HCT116 (cell line): Measurements from ENCODE around the gene TNRC18. TPM values are rescaled to one million over a fixed set of nuclear protein-coding genes. Genes with fewer than 3 reads are reported as not detected.
A peak's percentile ranks its signal among the peaks of the same experiment; 100 is the strongest.

ENCODE experiments used
- ATAC-seq: fragments of 200-7000 bp; cut with Tn5 transposase; 2 replicates; pipeline ENCODE4 v1.9.1; 2020; ENCODE audit warnings: mild to moderate bottlenecking, moderate library complexity
- BruUV-seq: library from RNA; stranded (reverse); fragments of 400-500 nt; replicated peaks from 2 replicates; lab custom pipeline; 2021; lab: Mats Ljungman, UMichigan
- CTCF ChIA-PET: fragments of 300-600 bp; sonication (Branson Sonifier 250); formaldehyde crosslinking; loops from one replicate; lab custom pipeline; 2021; ENCODE audit warnings: antibody characterized with exemption; lab: Charles Lee
- POLR2A ChIA-PET: fragments of 300-600, 350-600 bp; sonication (Branson Sonifier 250); formaldehyde crosslinking; loops from one replicate; lab custom pipeline; 2021; ENCODE audit warnings: antibody characterized with exemption; lab: Charles Lee
- RAD21 ChIA-PET, 2 experiments: fragments of 300-600 bp; sonication (Branson Sonifier 250); formaldehyde crosslinking; loops; one replicate each; lab custom pipeline; 2023; ENCODE audit warnings: low total read pairs in 2 of 2; ENCODE audit not compliant: uncharacterized antibody in 2 of 2, unreplicated experiment in 2 of 2, low non-redundant PET in 1 of 2; lab: Charles Lee
- DNase-seq: peaks from one replicate; pipeline ENCODE4 v3.0.0-alpha.2; 2010; ENCODE audit warnings: low read depth, low spot score
- H2AFZ ChIP-seq: fragments of 200-600 bp; shearing (Covaris generic), sonication (generic); 2 replicates; pipeline ENCODE4 v1.6.1; 2017; ENCODE audit warnings: low read depth, mixed run types, mixed read lengths, antibody characterized with exemption, low read length; ENCODE audit not compliant: poor library complexity, severe bottlenecking
- H3K27ac ChIP-seq: 2 replicates; pipeline ENCODE4 v1.5.1; 2012; ENCODE audit warnings: low read depth, low read length
- H3K27me3 ChIP-seq: fragments of 200-600 bp; sonication (generic); 2 replicates; pipeline ENCODE4 v1.6.1; 2016; ENCODE audit warnings: mixed run types, low read length, mixed read lengths; ENCODE audit not compliant: insufficient read depth
- H3K36me3 ChIP-seq, 2 experiments: fragments of 200-500 bp in 1 of 2; fragments of 200-600 bp in 1 of 2; sonication (Bioruptor generic) in 1 of 2; sonication (generic) in 1 of 2; 2 replicates each; pipeline versions ENCODE4 v1.5.1 to v1.6.1; 2014 to 2016; ENCODE audit warnings: low read length in 2 of 2, inconsistent platforms in 1 of 2, mixed read lengths in 1 of 2, mixed run types in 1 of 2; ENCODE audit not compliant: insufficient read depth in 2 of 2, control insufficient read depth in 1 of 2
- H3K4me1 ChIP-seq, 2 experiments: fragments of 200-600 bp in 1 of 2; sonication (generic) in 1 of 2; 2 replicates each; pipeline versions ENCODE4 v1.5.1 to v1.6.1; 2012 to 2017; ENCODE audit warnings: low read length in 2 of 2, inconsistent platforms in 1 of 2, mild to moderate bottlenecking in 1 of 2, mixed read lengths in 1 of 2, mixed run types in 1 of 2, moderate library complexity in 1 of 2; ENCODE audit not compliant: insufficient read depth in 2 of 2, control insufficient read depth in 1 of 2
- H3K4me2 ChIP-seq: fragments of 200-600 bp; sonication (generic); 2 replicates; pipeline ENCODE4 v1.6.1; 2017; ENCODE audit warnings: mixed run types, low read length, mixed read lengths
- H3K4me3 ChIP-seq, 2 experiments: fragments of 200-600 bp in 1 of 2; sonication (generic) in 1 of 2; replicated peaks in 1 of 2; 2 replicates each; pipeline ENCODE4 v1.5.1; 2011 to 2016; ENCODE audit warnings: low read length in 2 of 2, control low read depth in 1 of 2, low read depth in 1 of 2, mild to moderate bottlenecking in 1 of 2, mixed read lengths in 1 of 2, mixed run types in 1 of 2
- H3K79me2 ChIP-seq: fragments of 200-600 bp; sonication (generic); 2 replicates; pipeline ENCODE4 v1.6.1; 2017; ENCODE audit warnings: mild to moderate bottlenecking, mixed run types, low read length, moderate library complexity, mixed read lengths; ENCODE audit not compliant: insufficient read depth
- H3K9ac ChIP-seq: fragments of 200-600 bp; sonication (generic); 2 replicates; pipeline ENCODE4 v1.6.1; 2016; ENCODE audit warnings: low read length, mixed read lengths
- H3K9me2 ChIP-seq: fragments of 200-600 bp; sonication (generic), shearing (Covaris generic); 2 replicates; pipeline ENCODE4 v1.6.1; 2017; ENCODE audit warnings: mixed run types, mild to moderate bottlenecking, moderate library complexity; ENCODE audit not compliant: insufficient read depth
- H3K9me3 ChIP-seq, 2 experiments: fragments of 200-500 bp in 1 of 2; fragments of 200-600 bp in 1 of 2; sonication (Bioruptor generic) in 1 of 2; sonication (generic) in 1 of 2; 2 replicates each; pipeline ENCODE4 v1.6.1; 2014 to 2017; ENCODE audit warnings: low read length in 2 of 2, mixed read lengths in 2 of 2, inconsistent platforms in 1 of 2, low read depth in 1 of 2, mild to moderate bottlenecking in 1 of 2, mixed run types in 1 of 2, moderate library complexity in 1 of 2; ENCODE audit not compliant: control insufficient read depth in 1 of 2, insufficient read depth in 1 of 2
- H4K20me1 ChIP-seq: fragments of 200-600 bp; sonication (generic), shearing (Covaris generic); 2 replicates; pipeline ENCODE4 v1.6.1; 2017; ENCODE audit warnings: mixed run types, mild to moderate bottlenecking, moderate library complexity; ENCODE audit not compliant: insufficient read depth
- ATF3 ChIP-seq: IDR thresholded peaks from 2 replicates; pipeline ENCODE4 v1.6.1; 2012
- EGR1 ChIP-seq: IDR thresholded peaks from 2 replicates; pipeline ENCODE4 v1.6.1; 2012; ENCODE audit warnings: low read depth
- FOSL1 ChIP-seq: IDR thresholded peaks from 2 replicates; pipeline ENCODE4 v1.6.1; 2012; ENCODE audit warnings: low read depth
- JUND ChIP-seq: IDR thresholded peaks from 2 replicates; pipeline ENCODE4 v1.6.1; 2012
- POLR2AphosphoS5 ChIP-seq: IDR thresholded peaks from 2 replicates; pipeline ENCODE4 v1.6.1; 2011; ENCODE audit warnings: mild to moderate bottlenecking, low read depth, low read length, moderate library complexity
- REST ChIP-seq: IDR thresholded peaks from 2 replicates; pipeline ENCODE4 v1.6.1; 2012; ENCODE audit warnings: low read depth
- SIN3A ChIP-seq: IDR thresholded peaks from 2 replicates; pipeline ENCODE4 v1.6.1; 2012; ENCODE audit warnings: low read depth
- SP1 ChIP-seq: IDR thresholded peaks from 2 replicates; pipeline ENCODE4 v1.6.1; 2012; ENCODE audit warnings: low read depth
- SRF ChIP-seq: IDR thresholded peaks from 2 replicates; pipeline ENCODE4 v1.6.1; 2012; ENCODE audit warnings: low read depth
- TCF7L2 ChIP-seq: IDR thresholded peaks from 2 replicates; pipeline ENCODE4 v1.7.0; 2011; ENCODE audit warnings: borderline replicate concordance, inconsistent platforms; ENCODE audit not compliant: insufficient read depth, insufficient read length; ENCODE audit errors: extremely low read depth
- ZFX ChIP-seq: fragments of 450-650 bp; IDR thresholded peaks from 2 replicates; pipeline ENCODE4 v1.6.1; 2017
- ZNF274 ChIP-seq: fragments of 200-500 bp; sonication (Bioruptor generic); IDR thresholded peaks from 2 replicates; pipeline ENCODE4 v1.6.1; 2014; ENCODE audit warnings: mild to moderate bottlenecking, low read depth, low read length, inconsistent platforms
- intact Hi-C: fragments of 100-400 bp; cut with micrococcal nuclease; formaldehyde crosslinking; loops from 2 replicates; pipeline ENCODE4 v1.10.0; 2022
- total RNA-seq: library from RNA; stranded (reverse); gene quantifications from one replicate; pipeline ENCODE4 v1.2.1, GENCODE V29; 2021; ENCODE audit not compliant: unreplicated experiment
- TF ChIP-seq, protein P1 (sequence below), 3 experiments: fragments of 200-600 bp in 1 of 3; sonication (generic) in 1 of 3; IDR thresholded peaks in 2 of 3; conservative IDR thresholded peaks in 1 of 3; 2 replicates each; pipeline ENCODE4 v1.5.1; 2012 to 2017; ENCODE audit warnings: low read depth in 2 of 3, low read length in 2 of 3, antibody characterized with exemption in 1 of 3, borderline replicate concordance in 1 of 3, control low read depth in 1 of 3, mild to moderate bottlenecking in 1 of 3, mixed read lengths in 1 of 3, mixed run types in 1 of 3, moderate library complexity in 1 of 3; ENCODE audit not compliant: insufficient read depth in 1 of 3

The TNRC18 gene
- total RNA-seq, 1 experiment from 2014 or later, result 101 TPM

DNA sequence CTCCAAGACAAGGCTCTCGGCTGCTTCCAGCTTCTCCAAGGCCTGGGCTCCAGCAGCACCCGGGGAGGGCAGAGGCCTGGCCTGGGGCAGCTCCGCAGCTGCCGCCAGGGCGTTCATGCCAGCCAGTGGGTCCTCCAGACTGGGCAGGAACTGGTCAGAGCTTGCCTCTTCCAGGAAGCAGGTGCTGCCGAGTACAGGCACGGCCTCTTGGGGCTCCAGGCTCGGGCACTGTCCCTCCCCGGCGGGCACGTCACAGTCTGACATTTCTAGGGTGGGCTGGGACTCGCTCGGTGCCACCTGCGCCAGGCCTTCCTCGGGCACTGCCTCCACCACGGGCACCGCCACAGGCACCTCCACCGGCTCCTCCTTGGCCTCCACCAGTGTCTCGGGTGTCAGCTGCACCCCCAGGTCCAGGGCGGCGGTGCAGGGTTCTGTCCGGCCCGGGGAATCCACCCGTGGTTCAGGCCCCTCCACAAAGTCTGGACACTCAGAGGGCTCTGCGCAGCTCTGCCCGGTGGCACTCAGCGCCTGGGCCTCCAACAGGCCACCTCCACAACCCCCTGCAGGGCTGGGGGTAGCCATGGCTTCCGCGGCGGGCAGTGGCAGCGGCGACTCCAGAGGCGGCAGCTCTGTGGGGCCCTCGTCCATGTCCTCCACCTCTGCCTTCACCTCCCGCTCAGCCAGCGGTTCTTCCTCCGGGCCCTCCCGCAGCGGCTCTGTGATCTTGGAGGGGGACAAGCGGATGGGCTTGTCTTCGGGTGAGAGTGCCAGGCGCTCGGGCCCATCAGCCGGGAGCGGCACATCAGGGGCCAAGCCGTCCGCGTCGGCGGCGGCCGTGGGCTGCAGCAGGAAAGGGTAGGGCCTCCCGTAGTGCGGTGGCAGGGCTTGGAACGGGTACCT, 52.9 kb downstream of the TNRC18 start:
- no peak overlapping the region for H3K9ac ChIP-seq
- peaks cover 18 to 28% of the 10 kb centered on the region in 2 experiments; a peak in 3 of 4 replicates for H3K36me3 ChIP-seq
- no peak overlapping the region for H3K4me3 ChIP-seq
- no peak overlapping the region for H3K4me2 ChIP-seq
- TF ChIP-seq, protein P1, sequence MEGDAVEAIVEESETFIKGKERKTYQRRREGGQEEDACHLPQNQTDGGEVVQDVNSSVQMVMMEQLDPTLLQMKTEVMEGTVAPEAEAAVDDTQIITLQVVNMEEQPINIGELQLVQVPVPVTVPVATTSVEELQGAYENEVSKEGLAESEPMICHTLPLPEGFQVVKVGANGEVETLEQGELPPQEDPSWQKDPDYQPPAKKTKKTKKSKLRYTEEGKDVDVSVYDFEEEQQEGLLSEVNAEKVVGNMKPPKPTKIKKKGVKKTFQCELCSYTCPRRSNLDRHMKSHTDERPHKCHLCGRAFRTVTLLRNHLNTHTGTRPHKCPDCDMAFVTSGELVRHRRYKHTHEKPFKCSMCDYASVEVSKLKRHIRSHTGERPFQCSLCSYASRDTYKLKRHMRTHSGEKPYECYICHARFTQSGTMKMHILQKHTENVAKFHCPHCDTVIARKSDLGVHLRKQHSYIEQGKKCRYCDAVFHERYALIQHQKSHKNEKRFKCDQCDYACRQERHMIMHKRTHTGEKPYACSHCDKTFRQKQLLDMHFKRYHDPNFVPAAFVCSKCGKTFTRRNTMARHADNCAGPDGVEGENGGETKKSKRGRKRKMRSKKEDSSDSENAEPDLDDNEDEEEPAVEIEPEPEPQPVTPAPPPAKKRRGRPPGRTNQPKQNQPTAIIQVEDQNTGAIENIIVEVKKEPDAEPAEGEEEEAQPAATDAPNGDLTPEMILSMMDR (IDR thresholded peaks at IDR 0.05 in 2 of 3, conservative IDR thresholded peaks at IDR 0.05 in 1 of 3; ENCODE audit: borderline replicate concordance in 1 of 3, insufficient read depth in 1 of 3, low read depth in 2 of 3, low read length in 2 of 3), result no peak
- TF ChIP-seq JUND (no peak), SRF (no peak), ATF3 (no peak)
- intact Hi-C loops, result no loop called here
- no peaks in the 10 kb centered on the region for H4K20me1 ChIP-seq
- no peaks in the 10 kb centered on the region for H3K9me2 ChIP-seq
- no peak overlapping the region for H3K27ac ChIP-seq
- peaks cover 0 to 6% of the 10 kb centered on the region in 2 experiments; a peak in 1 of 4 replicates for H3K4me1 ChIP-seq
- H3K9me3 ChIP-seq, result no peaks in the 10 kb centered on the region
- TSS peak; percentile 42 for BruUV-seq
- DNase-seq (no peak), ATAC-seq (no peak)
- H3K27me3 ChIP-seq, result no peaks in the 10 kb centered on the region
- peaks cover 49% of the 10 kb centered on the region for H3K79me2 ChIP-seq
- ChIA-PET CTCF (no interaction called here), RAD21 (no interaction called here), POLR2A (no interaction called here)
- no peak overlapping the region for H2AFZ ChIP-seq

GRCh38 chr7:5367661-5368060, 56.0 kb downstream of the TNRC18 start:
- CTCF ChIA-PET, result no interaction called here
- intact Hi-C loops, result loop anchor here (2.0 to 10.0 kb wide), 2 partner anchors 57 to 123 kb away; no protein-coding TSS in a partner anchor
- no peaks in the 10 kb centered on the region for H3K9me2 ChIP-seq
- RAD21 ChIA-PET, result interaction anchor here in 1 of 2 experiments (0.7 kb wide), 1 partner anchor 118 kb away, joined by 3 read pairs; no protein-coding TSS in a partner anchor
- ATAC-seq (no peak), DNase-seq (no peak)
- H3K9ac ChIP-seq, result no peak overlapping the region
- no peaks in the 10 kb centered on the region for H3K27me3 ChIP-seq
- peaks cover 15 to 18% of the 10 kb centered on the region in 2 experiments; a peak in 3 of 4 replicates for H3K36me3 ChIP-seq
- H3K79me2 ChIP-seq, result peaks cover 77% of the 10 kb centered on the region
- no peak overlapping the region for H3K4me3 ChIP-seq
- BruUV-seq, result no TSS peak
- H3K27ac ChIP-seq, result no peak overlapping the region
- 0 out of 2 replicates have a peak, but pooled peaks cover 4% of the 10 kb centered on the region for H4K20me1 ChIP-seq
- H2AFZ ChIP-seq, result no peak overlapping the region
- no peak overlapping the region for H3K4me2 ChIP-seq
- POLR2A ChIA-PET, result no interaction called here
- H3K4me1 ChIP-seq, result peaks cover 0 to 6% of the 10 kb centered on the region in 2 experiments; a peak in 1 of 4 replicates
- H3K9me3 ChIP-seq, result no peaks in the 10 kb centered on the region
- TF ChIP-seq SP1, result no peak
- no peak for TF ChIP-seq POLR2AphosphoS5
- no peak for TF ChIP-seq JUND
- no peak for TF ChIP-seq FOSL1
- TF ChIP-seq TCF7L2, result no peak
- no peak for TF ChIP-seq SIN3A
- TF ChIP-seq SRF, result no peak
- TF ChIP-seq REST, result no peak
- TF ChIP-seq ZFX, result no peak
- TF ChIP-seq EGR1, result no peak
- TF ChIP-seq ZNF274, result no peak
